Stimulated activated CD8-positive, alpha-beta memory T cell treated with anti-CD3 and anti-CD28 coated beads, Interleukin-4, amount 100 ng/mL, for 24 hours (primary cell): ENCODE measurements around the gene XRCC4.

Experiments used
- DNase-seq: peaks from one replicate; pipeline ENCODE4 v3.0.0-alpha.2; 2020; ENCODE audit warnings: low read depth

The XRCC4 gene

DNA sequence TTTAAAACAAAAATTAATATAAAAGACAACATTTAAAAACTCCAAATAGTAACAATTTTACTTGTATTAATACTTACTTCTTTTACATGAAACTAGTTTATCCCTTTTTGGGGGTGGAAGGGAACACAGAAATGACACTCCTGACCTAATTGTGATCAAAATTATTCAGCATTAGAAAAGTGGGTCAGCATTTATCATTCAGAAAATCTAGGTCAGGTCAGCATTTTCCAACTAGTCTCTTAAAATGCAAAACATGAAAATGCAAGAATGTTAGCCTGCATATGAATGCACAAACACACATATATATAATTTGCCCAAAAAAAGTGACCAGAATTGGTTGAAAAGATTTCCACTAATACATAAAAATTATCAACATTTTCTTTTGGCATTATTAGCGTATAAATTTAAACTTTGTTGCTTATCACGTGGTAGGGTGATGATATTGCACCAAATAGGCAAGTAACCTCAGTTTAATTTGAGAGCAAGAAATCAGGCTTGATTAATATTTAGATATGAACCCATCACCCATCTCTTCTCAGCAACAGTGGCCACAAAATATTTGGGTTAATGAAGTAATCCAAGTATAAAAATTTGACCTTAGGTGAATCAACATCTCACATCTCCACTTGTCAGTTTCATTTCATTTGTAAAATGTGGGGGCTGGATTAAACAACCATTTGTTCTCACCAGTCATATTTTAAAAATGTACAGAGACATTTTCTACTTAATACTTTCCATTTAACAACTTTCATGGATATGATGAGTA is 5.9 kb upstream of the XRCC4 start:
- DNase-seq = no peak

DNA sequence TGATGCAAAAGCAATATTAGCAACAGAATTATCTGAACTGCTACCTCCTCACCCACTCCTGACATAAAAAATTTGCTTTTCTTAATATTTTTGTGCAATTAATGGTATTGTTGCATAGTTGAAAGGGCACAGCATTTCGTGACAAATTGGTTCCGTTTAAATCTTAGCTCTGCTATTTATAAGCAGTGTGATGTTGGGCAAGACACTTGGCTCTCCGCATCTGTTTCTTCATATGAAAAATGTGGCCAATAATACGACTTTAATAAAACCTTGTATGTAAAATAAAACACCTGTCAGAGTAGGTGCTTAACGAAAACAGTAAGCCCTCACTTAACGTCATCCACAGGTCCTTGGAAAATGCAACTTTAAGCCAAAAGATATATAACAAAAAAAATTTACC is 4.4 kb upstream of the XRCC4 start:
- no peak for DNase-seq

DNA sequence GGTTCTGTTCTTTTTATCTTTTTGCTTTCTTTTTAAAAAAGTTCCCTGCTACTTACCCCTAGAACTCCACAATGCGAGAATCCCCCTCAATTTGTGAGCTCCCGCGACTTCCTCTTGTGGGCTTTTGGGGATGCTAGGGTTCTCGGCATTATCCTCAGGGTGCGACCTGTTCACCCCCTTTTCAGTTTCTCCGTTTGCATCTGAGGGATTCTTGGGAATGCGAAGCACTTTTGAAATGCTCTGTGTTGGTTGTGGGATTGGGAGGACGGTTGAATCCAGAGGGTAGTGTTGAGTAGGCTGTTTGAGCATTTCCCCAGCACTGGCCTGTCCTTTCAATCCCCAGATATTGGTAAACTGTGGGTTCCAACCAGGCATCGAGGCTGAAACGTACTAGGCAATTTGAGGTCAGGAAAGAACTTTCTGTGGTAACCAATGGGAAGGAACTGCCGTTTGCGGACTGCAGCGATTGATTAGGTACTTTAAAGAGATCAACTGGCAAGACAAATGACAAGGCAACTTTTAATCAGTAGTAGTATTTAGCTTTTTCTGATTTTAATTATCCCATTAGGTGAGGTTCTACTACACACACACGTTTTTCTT is 415 bp downstream of the XRCC4 start:
- DNase-seq = no peak

DNA sequence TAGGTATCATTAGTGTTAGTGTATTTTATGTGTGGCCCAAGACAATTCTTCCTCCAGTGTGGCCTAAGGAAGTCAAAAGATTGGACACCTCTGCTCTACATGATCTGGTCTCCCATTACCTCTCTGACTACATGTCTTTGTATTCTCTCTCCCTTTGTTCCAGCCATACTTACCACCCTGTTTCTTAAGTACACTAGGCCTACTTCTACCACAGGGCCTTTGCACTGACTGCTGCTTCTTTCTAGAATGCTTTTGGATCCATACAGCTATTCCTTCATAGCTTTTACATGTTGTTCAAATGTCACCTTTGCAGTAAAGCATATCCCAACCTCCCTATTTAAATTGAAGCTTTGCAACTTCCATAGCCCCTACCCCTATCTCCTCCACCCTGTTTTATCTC is 5.4 kb downstream of the XRCC4 start:
- DNase-seq = no peak

DNA sequence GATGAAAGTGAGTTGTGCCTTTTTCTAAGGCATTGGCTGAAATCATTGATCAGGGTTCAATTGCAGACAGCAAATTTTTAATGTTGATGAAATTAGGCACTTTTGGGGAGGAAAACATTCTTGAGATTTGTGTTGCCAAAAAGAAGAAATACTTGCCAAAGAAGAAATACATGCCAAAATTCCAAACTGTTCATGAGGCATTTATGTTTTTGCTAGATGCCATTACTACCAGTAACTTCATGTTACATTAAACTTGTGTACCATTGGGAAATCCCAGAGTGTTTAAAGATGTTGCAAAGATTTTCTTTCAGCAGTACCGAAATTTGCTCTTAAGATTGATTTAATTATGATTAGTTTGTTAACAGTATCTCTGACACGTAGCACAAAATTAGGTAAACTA is 7.0 kb downstream of the XRCC4 start:
- no peak for DNase-seq

DNA sequence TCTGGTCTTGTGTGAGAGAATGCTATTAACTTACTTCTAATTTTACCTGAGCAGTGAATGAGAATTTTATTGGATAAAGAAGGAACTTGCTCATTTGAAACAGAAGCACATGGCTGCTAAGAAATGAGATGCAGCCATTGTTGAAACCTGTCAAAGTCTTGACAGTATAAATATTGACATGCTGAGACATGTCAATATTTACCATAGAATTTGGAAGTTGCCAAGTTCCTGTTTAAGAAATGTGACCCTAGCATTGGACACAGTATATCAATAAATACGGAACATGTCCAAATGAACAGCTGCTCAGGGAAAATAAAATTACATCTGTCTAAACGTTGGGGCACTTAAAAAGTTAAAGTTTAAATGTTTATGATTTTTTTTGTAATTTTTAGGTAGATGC is 7.8 kb downstream of the XRCC4 start:
- no peak for DNase-seq

DNA sequence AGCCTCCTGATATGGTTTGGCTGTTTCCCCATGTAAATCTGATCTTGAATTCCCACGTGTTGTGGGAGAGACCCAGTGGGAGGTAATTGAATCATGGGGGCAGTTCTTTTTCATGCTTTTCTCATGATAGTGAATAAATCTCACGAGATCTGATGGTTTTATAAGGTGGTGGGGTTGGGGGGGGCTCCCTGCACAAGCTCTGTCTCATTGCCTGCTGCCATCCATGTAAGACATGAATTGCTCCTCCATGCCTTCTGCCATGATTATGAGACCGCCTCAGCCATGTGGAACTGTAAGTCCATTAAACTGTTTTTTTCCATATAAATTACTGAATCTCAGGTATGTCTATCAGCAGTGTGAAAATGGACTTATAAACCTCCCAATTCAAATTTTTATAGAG is 12.8 kb downstream of the XRCC4 start:
- no peak for DNase-seq

DNA sequence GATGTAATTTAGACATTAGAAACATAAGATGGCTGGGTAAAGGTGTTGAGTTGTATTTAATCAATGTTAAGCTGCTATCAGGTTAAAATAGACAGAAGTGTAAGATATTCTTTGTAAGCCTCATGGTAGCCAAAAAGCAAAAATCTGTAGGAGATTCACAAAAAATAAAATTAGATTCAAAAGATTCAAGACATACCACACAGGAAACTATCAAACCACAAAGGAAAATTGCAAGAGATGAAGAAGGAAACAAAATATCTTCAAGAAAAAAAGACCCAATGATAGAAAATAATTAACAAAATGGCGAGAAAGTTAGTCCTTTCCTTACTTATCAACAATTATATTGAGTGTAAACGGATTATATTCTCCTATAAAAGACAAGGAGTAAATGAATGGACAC is 15.3 kb downstream of the XRCC4 start:
- no peak for DNase-seq

DNA sequence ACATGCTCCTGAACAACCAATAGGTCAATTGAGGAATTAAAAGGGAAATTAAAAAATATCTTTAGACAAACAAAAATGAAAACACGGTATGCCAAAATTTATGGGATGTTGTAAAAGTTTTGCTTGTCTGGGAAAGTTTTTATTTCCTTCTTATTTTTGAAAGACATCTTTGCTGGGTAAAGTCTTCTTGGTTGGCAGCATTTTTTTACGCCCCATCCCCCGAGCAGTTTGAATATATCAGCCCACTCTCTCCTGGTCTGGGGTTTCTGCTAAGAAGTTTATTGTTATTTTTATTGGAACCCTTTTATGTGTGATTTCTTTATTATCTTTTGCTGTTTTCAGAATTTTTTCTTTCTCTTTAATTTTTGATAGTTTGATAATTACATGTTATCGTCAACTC is 16.3 kb downstream of the XRCC4 start:
- no peak for DNase-seq

DNA sequence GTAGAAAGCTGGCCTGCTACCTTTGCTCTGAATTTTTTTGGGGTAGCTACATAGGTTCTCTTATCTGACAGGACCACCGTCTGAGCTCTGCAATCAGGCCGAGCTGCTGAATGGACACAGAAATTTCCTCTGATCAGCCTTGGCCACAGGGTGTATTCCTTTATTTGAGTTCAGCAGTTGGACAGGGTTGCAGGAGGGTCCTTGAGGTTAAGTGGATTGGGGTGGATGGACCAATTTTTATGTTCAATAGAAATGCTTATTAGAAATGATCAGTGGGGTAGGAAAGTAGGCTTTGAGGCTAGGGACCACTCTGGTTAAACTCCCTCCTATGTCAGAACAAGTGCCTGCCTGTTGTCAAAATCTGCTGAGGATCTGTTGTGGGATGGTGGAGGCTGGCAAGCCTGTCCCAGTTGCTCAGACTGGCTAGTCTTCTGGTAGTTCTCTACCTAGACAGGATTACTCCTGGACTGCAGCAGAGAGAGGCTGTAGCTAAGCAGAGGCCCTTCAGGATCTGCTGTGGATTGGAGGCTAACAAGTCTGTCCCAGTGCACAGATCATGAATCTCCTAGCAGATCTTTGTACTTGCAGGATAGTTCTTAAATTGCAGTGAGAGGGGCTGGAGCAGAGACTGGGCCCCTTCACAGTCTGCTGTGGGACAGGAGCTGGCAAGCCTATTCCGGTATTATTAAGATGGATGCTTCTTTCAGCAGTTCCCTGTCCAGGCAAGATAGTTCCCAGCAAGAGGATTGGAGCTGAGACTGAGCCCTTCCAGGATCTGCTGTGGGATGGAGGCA is 18.0 kb downstream of the XRCC4 start:
- no peak for DNase-seq

DNA sequence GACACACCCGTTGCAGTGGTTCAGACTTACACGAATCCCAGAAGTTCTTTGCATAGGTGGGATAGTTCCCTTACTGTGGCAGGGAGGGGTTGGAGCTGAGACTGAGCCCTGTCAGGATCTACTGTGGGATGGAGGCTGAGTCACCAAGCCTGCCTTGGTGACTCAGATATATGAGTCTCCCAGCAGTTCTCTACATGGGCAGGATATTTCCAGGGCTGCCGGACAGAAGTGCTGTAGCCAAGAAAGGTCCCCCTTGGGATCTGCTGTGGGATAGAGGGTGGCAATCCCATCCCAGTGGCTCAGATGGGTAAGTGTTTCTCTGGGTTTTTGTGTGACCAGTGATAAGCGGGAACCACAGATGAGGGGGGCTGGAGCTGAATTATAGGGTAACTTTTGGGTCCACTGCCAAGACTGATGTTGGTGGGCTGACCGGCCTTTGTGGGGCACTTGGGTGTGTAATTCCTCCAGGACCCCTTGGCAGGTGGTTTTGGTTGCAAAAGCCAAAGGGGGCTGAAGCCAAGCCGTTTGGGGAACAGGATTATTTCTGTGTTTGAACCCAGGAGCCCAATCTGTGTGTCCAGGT is 18.7 kb downstream of the XRCC4 start:
- DNase-seq = no peak

DNA sequence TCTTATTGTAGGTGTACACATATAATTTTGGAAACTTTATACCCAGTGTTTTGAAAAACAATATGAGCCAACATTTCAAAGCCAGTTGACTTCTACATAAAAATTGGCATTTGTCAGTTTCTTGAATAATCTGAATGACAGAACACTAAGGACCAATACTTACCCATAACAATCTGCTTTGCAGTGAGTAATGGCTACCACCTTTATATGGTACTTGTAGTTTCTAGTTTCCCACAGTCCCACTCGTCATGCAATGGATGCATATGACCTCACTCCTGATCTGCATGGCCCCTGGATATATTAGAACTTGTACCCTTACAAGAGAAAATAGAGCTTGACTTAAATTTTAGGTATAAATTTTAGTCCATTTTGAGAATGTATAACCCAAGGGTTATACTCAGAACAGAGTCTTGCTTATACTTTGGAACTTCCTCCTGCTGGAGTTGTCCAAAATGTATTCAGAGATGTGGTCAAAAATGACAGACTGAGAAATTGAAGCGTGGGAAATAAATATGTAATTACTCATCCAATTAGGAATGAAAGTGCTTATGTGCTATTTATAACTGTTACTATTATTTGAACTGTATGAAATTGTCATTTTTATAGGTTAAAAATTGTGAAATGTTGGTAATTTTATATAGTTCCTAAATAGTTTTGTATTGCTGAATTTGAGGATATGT is 19.5 kb downstream of the XRCC4 start:
- DNase-seq = no peak

DNA sequence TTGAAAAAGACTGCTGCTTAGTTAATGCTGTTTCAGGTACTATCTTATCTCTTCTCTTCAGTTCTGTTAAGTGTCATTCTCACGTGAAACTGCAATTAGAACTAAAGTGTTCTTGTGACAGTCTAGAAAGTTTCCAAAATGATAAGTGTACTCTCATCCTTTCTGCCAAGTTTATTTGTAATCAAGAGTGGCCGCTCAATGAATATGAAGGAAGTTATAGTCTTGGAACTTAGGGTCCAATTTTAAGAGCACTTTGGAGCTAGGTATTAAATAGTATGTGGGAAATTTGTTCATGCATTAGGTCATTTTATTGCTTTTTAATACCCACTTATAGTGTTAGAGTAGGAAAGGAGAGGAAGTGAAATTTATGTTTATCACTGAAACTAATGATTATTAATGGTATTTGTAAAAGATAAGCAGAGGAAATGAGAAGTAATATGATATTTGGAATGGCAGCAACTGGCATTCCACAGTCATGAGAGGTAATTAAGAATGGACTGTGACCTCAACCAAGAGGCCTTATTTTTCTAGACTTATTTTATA is 20.4 kb downstream of the XRCC4 start:
- DNase-seq = no peak

DNA sequence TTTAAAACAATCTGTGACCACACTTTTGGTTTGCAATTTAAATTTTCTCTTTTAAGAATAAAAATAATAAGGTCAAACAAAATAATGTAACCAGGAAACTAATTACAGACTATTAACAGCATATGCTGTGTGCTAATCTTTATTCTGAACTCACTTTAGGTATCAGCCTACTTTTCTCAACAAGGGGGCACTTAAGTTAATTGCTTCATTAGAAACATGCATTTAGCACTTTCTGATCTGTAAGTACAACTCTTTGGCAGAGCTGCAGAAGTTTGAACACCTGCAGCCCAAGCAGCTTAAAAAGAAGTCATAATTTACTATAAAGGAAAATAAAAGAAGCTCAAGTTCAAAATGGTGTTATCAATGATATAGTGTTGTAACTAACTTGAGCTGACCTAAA is 21.7 kb downstream of the XRCC4 start:
- no peak for DNase-seq

DNA sequence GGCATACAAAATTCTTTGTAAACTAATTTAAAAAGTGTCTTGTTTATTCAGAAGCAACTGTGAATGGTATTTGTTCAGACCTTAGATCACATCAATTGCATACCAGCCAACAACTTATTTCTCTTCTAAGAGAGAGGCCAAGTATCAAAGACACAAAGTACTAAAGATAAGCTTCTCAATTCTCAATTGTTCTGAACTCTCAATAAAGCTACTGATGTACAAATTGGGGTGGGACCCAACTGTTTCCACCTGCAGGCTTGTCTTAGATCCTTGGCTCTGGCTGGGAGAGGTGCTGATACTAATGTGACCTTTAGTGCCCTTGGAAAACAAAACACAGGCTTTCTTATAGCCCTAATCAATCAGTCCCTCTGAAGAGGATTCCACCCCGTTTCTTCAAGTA is 22.1 kb downstream of the XRCC4 start:
- DNase-seq = no peak

DNA sequence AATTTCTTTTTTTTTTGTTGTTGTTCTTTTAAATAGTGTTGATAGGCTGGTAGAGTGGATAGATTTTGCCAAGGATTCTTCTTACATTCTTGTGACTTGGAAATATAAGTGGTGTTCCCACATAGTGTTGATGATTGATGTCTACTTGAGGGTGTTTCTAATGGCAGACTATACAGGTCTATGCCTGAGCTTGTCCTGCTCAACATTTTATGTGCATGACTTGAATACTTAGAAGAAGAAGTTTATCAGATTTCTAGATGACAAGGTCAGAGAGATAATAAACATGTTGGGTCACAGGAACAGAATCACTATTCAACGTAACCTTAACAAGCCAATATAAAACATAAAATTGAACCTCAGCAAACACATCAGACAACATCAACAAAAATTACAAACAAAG is 24.2 kb downstream of the XRCC4 start:
- no peak for DNase-seq

DNA sequence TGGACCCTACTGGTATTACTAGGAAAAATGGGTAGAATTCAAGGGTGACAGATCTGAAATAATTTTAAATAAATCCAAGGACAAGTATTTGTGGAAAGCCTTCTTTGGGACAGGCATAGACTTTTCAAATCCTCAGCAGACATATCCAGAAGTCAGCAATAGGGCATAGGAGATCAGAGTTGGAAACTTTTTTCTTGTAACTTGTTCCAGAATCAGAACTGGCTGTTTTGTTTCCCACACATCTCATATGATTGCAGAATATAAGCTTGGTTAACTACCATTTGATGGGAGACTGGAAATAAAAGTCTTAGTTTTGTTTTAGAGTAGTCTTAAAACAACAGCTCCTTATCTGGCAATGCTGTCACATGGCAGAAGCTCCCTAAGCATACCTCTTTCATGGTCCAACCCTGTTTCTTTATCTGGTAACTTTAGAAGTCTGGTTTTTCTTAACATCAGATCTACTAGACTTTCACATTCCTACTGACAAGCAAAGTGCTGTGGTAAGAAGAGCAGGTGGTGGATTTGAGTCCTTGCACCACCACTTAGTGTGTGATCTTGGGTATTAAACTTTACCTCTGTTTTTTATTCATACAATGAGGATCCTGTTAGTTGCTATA is 25.1 kb downstream of the XRCC4 start:
- DNase-seq = no peak

DNA sequence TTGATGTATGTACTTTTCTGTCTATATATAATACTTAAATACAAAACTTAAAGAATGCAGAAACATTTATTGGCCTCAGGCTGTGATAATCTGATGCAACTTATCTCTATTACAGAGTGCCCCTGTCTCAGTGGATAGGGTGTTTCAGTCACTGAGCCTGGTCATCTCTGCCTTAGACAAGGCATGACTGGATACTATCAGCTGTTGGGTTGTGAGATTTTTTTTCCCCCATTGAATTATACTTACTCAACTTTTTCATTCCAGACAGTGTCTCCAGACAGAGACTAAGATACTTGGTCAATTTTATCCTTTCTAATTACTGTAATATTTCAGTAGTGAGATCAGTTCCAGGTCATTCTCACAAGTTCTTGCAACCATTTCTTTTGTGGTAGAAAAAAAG is 26.7 kb downstream of the XRCC4 start:
- no peak for DNase-seq

DNA sequence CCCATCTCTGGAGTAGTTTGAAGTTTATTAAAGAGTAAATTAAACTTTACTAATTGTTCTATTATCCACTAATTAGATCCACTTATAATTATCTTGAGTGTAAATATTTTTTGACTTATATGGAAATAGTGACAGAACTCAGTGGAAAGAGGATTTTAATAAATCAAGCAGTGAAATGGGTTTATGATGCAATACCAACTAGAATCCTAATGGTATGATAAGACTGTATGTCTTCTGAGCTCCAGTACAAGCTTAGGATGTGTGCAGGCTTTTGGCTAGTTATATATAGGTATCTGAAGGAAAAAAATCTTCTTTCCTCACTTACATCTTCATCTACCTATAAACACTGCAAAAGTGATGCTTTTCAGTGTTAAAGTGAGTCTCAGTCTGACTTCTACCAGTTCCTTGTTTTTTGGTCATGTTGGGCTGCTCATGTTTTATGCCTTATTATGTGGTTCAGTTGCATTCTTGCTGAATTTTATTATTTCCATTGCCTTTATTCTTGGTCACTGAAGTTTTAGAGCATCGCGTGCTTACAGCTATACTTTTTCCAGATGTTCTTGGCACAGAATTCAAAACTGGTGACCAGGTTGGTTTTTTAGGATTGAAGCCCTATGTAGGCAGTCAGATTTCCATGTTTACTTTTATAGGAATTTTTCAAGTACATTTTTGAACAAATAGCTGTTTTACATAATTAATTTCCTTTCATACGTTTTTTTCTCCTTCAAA is 30.5 kb downstream of the XRCC4 start:
- DNase-seq = no peak

DNA sequence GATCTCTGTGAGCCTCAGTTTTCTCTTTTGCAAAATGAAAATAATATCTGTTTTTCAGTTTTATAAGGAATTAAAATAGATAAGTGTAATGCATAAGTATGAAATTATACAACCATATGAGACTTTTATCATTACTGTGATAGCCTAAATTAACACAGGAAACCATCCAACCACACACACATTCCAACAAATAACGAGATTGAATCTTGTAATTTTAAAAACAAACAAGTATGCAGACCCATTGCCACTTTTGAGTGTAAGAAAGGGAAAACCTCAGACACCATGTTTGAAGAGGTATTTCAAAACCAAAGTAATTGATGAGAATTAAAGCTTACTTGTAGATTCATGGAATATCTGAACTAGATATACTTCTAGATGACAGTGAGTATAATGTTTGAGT is 32.0 kb downstream of the XRCC4 start:
- DNase-seq = no peak

DNA sequence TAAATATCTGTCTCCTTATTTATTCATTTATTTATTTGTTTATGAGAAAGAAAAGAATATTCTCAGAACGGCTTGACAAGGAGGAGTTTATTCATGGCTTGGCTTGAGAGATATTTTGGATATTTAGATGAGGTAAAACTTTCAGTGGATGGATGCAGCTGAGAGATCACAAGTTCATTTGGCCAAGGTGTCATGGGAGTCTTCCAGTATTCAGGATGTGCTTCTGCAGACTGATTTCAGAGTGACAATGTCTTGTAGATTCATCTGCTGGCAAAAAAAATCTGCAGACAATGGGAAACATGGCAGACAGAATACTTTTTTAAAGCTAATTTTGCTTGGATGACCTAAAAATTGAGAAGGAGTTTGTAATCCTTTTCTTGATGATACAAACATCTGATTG is 38.5 kb downstream of the XRCC4 start:
- DNase-seq = no peak
